ENCODE data around the gene KDM5C. TPM values are rescaled to one million over a fixed set of nuclear protein-coding genes. Genes with fewer than 3 reads are reported as not detected.
"Not testable (repeated sequence)": the region's sequence is repeated elsewhere in the genome, so short reads cannot be mapped to it uniquely, and the experiment has no call there.

Gene KDM5C
- polyA plus RNA-seq, 1 donor from 2014 or later: 67.8 TPM

DNA sequence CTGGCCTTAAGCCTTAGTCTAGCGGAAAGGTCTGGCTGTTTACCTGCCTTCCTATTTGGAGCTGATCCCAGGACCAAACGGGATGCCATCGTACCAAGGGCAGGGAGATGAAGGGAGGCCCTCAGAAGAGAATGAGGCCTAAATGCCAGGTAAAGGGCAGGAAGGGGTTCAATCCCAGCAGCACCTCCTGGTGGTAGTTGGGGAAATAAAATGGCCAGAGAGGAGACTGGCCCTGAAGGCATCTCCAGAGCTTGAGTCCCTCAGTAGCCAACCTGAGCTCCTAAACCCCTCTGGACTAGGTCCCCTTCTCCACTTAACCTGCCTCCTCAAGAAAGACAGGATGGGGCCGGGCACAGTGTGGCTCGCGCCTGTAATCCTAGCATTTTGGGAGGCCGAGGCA is 53.7 kb downstream of the KDM5C start:
- no peaks in the 10 kb centered on the region for H3F3A ChIP-seq (ENCODE audit: insufficient read depth, low read length, poor library complexity, severe bottlenecking)
- H3K4me3 ChIP-seq (ENCODE audit: low read length): no peak overlapping the region

DNA sequence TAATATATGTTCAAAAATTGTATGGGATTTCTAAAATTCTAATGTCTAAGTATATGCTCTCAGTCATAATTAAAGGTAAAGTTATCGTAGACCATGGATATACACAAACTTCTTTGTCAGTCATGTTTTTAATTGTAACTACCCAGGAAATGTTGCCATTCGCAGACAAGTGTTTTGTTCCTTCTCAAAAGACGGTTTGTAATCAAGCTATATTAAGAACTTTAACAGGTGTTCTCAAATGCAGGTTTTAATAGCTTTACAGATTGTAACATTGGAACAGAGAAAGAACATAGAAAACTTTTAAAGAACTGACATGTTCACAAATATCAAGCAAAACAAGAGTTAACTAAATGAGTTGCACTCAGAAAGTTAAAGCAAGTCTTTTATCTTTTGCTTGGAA is 58.9 kb downstream of the KDM5C start:
- H3K9me3 ChIP-seq (ENCODE audit: low read length): no peaks in the 10 kb centered on the region
- H3K4me3 ChIP-seq (ENCODE audit: low read length): no peak overlapping the region
- H3F3A ChIP-seq (ENCODE audit: insufficient read depth, low read length, poor library complexity, severe bottlenecking): no peaks in the 10 kb centered on the region
- TF ChIP-seq CTCF (IDR thresholded peaks at IDR 0.05; ENCODE audit: poor library complexity, severe bottlenecking): no peak
- TF ChIP-seq, protein P1, sequence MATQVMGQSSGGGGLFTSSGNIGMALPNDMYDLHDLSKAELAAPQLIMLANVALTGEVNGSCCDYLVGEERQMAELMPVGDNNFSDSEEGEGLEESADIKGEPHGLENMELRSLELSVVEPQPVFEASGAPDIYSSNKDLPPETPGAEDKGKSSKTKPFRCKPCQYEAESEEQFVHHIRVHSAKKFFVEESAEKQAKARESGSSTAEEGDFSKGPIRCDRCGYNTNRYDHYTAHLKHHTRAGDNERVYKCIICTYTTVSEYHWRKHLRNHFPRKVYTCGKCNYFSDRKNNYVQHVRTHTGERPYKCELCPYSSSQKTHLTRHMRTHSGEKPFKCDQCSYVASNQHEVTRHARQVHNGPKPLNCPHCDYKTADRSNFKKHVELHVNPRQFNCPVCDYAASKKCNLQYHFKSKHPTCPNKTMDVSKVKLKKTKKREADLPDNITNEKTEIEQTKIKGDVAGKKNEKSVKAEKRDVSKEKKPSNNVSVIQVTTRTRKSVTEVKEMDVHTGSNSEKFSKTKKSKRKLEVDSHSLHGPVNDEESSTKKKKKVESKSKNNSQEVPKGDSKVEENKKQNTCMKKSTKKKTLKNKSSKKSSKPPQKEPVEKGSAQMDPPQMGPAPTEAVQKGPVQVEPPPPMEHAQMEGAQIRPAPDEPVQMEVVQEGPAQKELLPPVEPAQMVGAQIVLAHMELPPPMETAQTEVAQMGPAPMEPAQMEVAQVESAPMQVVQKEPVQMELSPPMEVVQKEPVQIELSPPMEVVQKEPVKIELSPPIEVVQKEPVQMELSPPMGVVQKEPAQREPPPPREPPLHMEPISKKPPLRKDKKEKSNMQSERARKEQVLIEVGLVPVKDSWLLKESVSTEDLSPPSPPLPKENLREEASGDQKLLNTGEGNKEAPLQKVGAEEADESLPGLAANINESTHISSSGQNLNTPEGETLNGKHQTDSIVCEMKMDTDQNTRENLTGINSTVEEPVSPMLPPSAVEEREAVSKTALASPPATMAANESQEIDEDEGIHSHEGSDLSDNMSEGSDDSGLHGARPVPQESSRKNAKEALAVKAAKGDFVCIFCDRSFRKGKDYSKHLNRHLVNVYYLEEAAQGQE (IDR thresholded peaks at IDR 0.05; ENCODE audit: borderline replicate concordance): no peak
- TF ChIP-seq EP300 (conservative IDR thresholded peaks at IDR 0.05; ENCODE audit: poor library complexity, severe bottlenecking): no peak
- no peak for TF ChIP-seq MXI1 (conservative IDR thresholded peaks at IDR 0.05; ENCODE audit: poor library complexity, severe bottlenecking)
- no peak for TF ChIP-seq RAD21 (conservative IDR thresholded peaks at IDR 0.05)
- TF ChIP-seq POLR2AphosphoS5 (IDR thresholded peaks at IDR 0.05): no peak
- TF ChIP-seq SMC3 (conservative IDR thresholded peaks at IDR 0.05; ENCODE audit: poor library complexity): no peak
- TF ChIP-seq TAF1 (IDR thresholded peaks at IDR 0.05; ENCODE audit: low read depth): no peak
- no peak for TF ChIP-seq EZH2 (IDR thresholded peaks at IDR 0.05; ENCODE audit: borderline replicate concordance, insufficient read depth, low read length, poor library complexity, severe bottlenecking)
- H4K20me1 ChIP-seq (ENCODE audit: insufficient read depth): no peaks in the 10 kb centered on the region
- H3K27me3 ChIP-seq (ENCODE audit: insufficient read depth, low read depth, low read length): no peaks in the 10 kb centered on the region
- H3K4me2 ChIP-seq (ENCODE audit: low read length): no peak overlapping the region
- no peaks in the 10 kb centered on the region for H3K36me3 ChIP-seq (ENCODE audit: insufficient read depth, low read length)
- no peaks in the 10 kb centered on the region for H3K9me2 ChIP-seq (ENCODE audit: insufficient read depth, low read length)
- H2AFZ ChIP-seq (ENCODE audit: low read depth, low read length): no peak overlapping the region
- no peaks in the 10 kb centered on the region for H3K79me2 ChIP-seq (replicated peaks; ENCODE audit: insufficient read depth, low read length)
- no peak overlapping the region for H3K9ac ChIP-seq (ENCODE audit: low read length)
- H3K27ac ChIP-seq (ENCODE audit: low read length): no peak overlapping the region

More for the DNA sequence above, 53.7 kb downstream of the KDM5C start:
- H3K9me3 ChIP-seq (ENCODE audit: low read length): no peaks in the 10 kb centered on the region
- H3K4me2 ChIP-seq (ENCODE audit: low read length): no peak overlapping the region
- H3K9ac ChIP-seq (ENCODE audit: low read length): no peak overlapping the region
- H3K36me3 ChIP-seq (ENCODE audit: insufficient read depth, low read length): no peaks in the 10 kb centered on the region
- no peak overlapping the region for H2AFZ ChIP-seq (ENCODE audit: low read depth, low read length)
- H3K27ac ChIP-seq (ENCODE audit: low read length): no peak overlapping the region
- no peaks in the 10 kb centered on the region for H3K27me3 ChIP-seq (ENCODE audit: insufficient read depth, low read depth, low read length)
- no peak for TF ChIP-seq EZH2 (IDR thresholded peaks at IDR 0.05; ENCODE audit: borderline replicate concordance, insufficient read depth, low read length, poor library complexity, severe bottlenecking)
- TF ChIP-seq TAF1 (IDR thresholded peaks at IDR 0.05; ENCODE audit: low read depth): no peak
- TF ChIP-seq, protein P1 (IDR thresholded peaks at IDR 0.05; ENCODE audit: borderline replicate concordance): no peak
- TF ChIP-seq CTCF (IDR thresholded peaks at IDR 0.05; ENCODE audit: poor library complexity, severe bottlenecking): no peak
- no peak for TF ChIP-seq EP300 (conservative IDR thresholded peaks at IDR 0.05; ENCODE audit: poor library complexity, severe bottlenecking)
- TF ChIP-seq SMC3 (conservative IDR thresholded peaks at IDR 0.05; ENCODE audit: poor library complexity): no peak
- TF ChIP-seq MXI1 (conservative IDR thresholded peaks at IDR 0.05; ENCODE audit: poor library complexity, severe bottlenecking): no peak
- no peak for TF ChIP-seq POLR2AphosphoS5 (IDR thresholded peaks at IDR 0.05)
- TF ChIP-seq RAD21 (conservative IDR thresholded peaks at IDR 0.05): no peak
- no peaks in the 10 kb centered on the region for H4K20me1 ChIP-seq (ENCODE audit: insufficient read depth)
- no peaks in the 10 kb centered on the region for H3K79me2 ChIP-seq (replicated peaks; ENCODE audit: insufficient read depth, low read length)
- H3K9me2 ChIP-seq (ENCODE audit: insufficient read depth, low read length): no peaks in the 10 kb centered on the region

- not testable (repeated sequence) for H3K9me2 ChIP-seq (ENCODE audit: insufficient read depth, low read length); H3K79me2 ChIP-seq (replicated peaks; ENCODE audit: insufficient read depth, low read length); H3K36me3 ChIP-seq (ENCODE audit: insufficient read depth, low read length); H3K9me3 ChIP-seq (ENCODE audit: low read length); H3K27ac ChIP-seq (ENCODE audit: low read length); H3K9ac ChIP-seq (ENCODE audit: low read length); H3F3A ChIP-seq (ENCODE audit: insufficient read depth, low read length, poor library complexity, severe bottlenecking); H4K20me1 ChIP-seq (ENCODE audit: insufficient read depth); H3K4me3 ChIP-seq (ENCODE audit: low read length); H3K4me2 ChIP-seq (ENCODE audit: low read length); H2AFZ ChIP-seq (ENCODE audit: low read depth, low read length); H3K27me3 ChIP-seq (ENCODE audit: insufficient read depth, low read depth, low read length)
Measured at GRCh38 chrX:53164566-53164965, 60.4 kb downstream of the KDM5C start.

Data from neural cell (in vitro differentiated cells).